ENCODE data around the gene TNFRSF1A. TPM values are rescaled to one million over a fixed set of nuclear protein-coding genes. Genes with fewer than 3 reads are reported as not detected.
A peak's percentile ranks its signal among the peaks of the same experiment; 100 is the strongest.
"Not testable (repeated sequence)": the region's sequence is repeated elsewhere in the genome, so short reads cannot be mapped to it uniquely, and the experiment has no call there.

Gene TNFRSF1A
- total RNA-seq, 1 donor from 2014 or later = 127 TPM

- no peak for DNase-seq (ENCODE audit: low spot score)
- TF ChIP-seq CTCF (IDR thresholded peaks at IDR 0.05) = no peak
- Mint-ChIP-seq H3K4me1 (ENCODE audit: low read depth) (peaks cover 28% of the 10 kb centered on the region), H3K4me3 (ENCODE audit: unreplicated experiment) (no peak overlapping the region), H3K9me3 (ENCODE audit: low read depth) (no peaks in the 10 kb centered on the region), H3K27ac (ENCODE audit: unreplicated experiment) (no peak overlapping the region), H3K36me3 (ENCODE audit: low read depth) (peaks cover under 1% of the 10 kb centered on the region), H3K27me3 (ENCODE audit: low read depth) (no peaks in the 10 kb centered on the region)
Observed at GRCh38 chr12:6346235-6346832, 4.5 kb upstream of the TNFRSF1A start.

- H3K27me3 Mint-ChIP-seq (ENCODE audit: low read depth) = no peaks in the 10 kb centered on the region
- H3K27ac Mint-ChIP-seq (ENCODE audit: unreplicated experiment) = peak overlapping the region; percentile 1
Observed at GRCh38 chr12:6345319-6346091, 3.6 kb upstream of the TNFRSF1A start.

GRCh38 chr12:6344101-6344660 is 2.3 kb upstream of the TNFRSF1A start:
- not testable (repeated sequence) for H3K36me3 Mint-ChIP-seq (ENCODE audit: low read depth); H3K4me3 Mint-ChIP-seq (ENCODE audit: unreplicated experiment); H3K27ac Mint-ChIP-seq (ENCODE audit: unreplicated experiment); H3K27me3 Mint-ChIP-seq (ENCODE audit: low read depth); DNase-seq (ENCODE audit: low spot score); H3K9me3 Mint-ChIP-seq (ENCODE audit: low read depth)
- peaks cover 28% of the 10 kb centered on the region for H3K4me1 Mint-ChIP-seq (ENCODE audit: low read depth)

More at GRCh38 chr12:6345319-6346091, 3.6 kb upstream of the TNFRSF1A start:
- Mint-ChIP-seq H3K9me3 (ENCODE audit: low read depth) (no peaks in the 10 kb centered on the region), H3K4me3 (ENCODE audit: unreplicated experiment) (no peak overlapping the region), H3K4me1 (ENCODE audit: low read depth) (peaks cover 28% of the 10 kb centered on the region), H3K36me3 (ENCODE audit: low read depth) (peaks cover 3% of the 10 kb centered on the region)
- no peak for DNase-seq (ENCODE audit: low spot score)
- TF ChIP-seq CTCF (IDR thresholded peaks at IDR 0.05) = no peak

- no peak for TF ChIP-seq CTCF (IDR thresholded peaks at IDR 0.05)
- Mint-ChIP-seq H3K9me3 (ENCODE audit: low read depth) (no peaks in the 10 kb centered on the region), H3K27me3 (ENCODE audit: low read depth) (no peaks in the 10 kb centered on the region), H3K4me3 (ENCODE audit: unreplicated experiment) (no peak overlapping the region), H3K36me3 (ENCODE audit: low read depth) (peaks cover 3% of the 10 kb centered on the region), H3K27ac (ENCODE audit: unreplicated experiment) (no peak overlapping the region), H3K4me1 (ENCODE audit: low read depth) (peaks cover 28% of the 10 kb centered on the region)
- DNase-seq (ENCODE audit: low spot score) = no peak
Observed at GRCh38 chr12:6343518-6343917, 1.6 kb upstream of the TNFRSF1A start.

- Mint-ChIP-seq H3K4me1 (ENCODE audit: low read depth) (peaks cover 28% of the 10 kb centered on the region), H3K4me3 (ENCODE audit: unreplicated experiment) (no peak overlapping the region), H3K36me3 (ENCODE audit: low read depth) (peaks cover 3% of the 10 kb centered on the region), H3K27ac (ENCODE audit: unreplicated experiment) (no peak overlapping the region), H3K9me3 (ENCODE audit: low read depth) (no peaks in the 10 kb centered on the region), H3K27me3 (ENCODE audit: low read depth) (no peaks in the 10 kb centered on the region)
- no peak for TF ChIP-seq CTCF (IDR thresholded peaks at IDR 0.05)
- no peak for DNase-seq (ENCODE audit: low spot score)
Observed at GRCh38 chr12:6342140-6342889, 439 bp upstream of the TNFRSF1A start.
